ENCODE data around the gene DPY19L2.
"Not testable (repeated sequence)": the region's sequence is repeated elsewhere in the genome, so short reads cannot be mapped to it uniquely, and the experiment has no call there.

Gene DPY19L2

GRCh38 chr12:63658501-63658900 is 9.8 kb downstream of the DPY19L2 start:
- not testable (repeated sequence) for DNase-seq

- DNase-seq, result not testable (repeated sequence)
Observed at GRCh38 chr12:63656407-63656806, 11.9 kb downstream of the DPY19L2 start.

DNA sequence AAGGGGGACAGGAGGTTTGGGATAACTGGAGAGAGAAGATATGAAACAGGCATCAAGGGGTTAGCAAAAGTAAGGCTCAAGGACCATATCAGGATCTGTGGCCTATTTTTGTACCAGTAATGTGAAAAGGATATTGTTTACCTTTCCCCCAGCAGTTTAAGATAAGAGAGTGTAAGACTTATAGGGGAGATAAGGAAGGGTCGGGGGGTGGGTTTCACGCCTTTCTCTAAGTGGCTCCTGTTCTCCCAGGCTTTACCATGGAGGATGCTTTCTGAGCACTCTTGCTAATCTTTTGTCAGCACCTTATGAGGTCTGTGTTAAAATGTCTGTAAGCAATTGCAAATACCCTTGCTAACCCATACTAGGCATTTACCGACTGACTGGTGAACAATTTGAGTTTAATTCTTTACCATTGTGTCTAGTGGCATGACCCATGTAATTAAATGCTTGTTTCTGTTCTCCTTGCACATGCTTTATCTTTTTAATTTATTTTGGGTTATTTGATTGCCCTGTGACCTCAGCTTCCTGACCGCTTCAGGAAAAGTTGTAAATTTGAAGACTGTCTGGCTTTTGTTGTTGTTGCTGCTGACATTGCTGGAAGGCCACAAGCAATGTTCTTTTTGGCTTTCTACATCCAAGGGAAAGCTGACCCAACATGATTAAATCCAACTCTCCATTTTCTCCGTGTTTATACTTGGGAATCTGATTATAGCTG is 12.6 kb downstream of the DPY19L2 start:
- not testable (repeated sequence) for DNase-seq

DNA sequence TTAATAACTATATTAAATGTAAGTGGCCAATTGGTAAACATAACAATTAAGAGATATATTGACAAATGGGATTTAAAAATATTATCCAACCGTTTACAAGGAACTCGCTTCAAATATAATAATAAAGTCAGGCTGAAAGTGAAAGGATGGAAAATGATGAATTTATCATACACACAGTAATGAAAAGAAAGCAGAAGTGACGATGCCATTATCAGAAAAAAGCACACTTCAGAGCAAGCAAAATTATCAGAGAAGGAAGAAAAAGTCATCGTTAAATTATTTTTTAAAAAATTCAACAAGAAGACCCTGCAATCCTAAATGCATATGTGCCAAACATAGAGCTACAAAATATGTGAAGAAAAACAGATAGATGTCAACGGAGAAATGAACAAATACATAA is 13.8 kb downstream of the DPY19L2 start:
- not testable (repeated sequence) for DNase-seq

DNA sequence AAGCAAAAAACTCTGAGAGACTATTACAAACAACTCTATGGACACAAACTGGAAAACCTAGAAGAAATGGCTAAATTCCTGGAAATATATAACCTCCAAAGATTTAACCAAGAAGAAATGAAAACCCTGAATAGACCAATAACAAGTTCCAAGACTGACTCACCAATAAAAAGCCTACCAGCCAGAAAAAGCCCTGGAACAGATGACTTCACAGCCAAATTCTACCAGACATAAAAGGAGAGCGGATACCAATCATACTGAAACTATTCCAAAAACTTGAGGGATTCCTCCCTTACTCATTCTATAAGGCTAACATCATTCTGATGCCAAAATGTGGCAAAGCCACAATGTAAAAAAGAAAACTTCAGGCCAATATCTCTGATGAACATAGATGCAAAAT is 18.8 kb downstream of the DPY19L2 start:
- peak; percentile 91 for DNase-seq

GRCh38 chr12:63643381-63644140 is 24.7 kb downstream of the DPY19L2 start:
- peak; percentile 82 for DNase-seq

DNA sequence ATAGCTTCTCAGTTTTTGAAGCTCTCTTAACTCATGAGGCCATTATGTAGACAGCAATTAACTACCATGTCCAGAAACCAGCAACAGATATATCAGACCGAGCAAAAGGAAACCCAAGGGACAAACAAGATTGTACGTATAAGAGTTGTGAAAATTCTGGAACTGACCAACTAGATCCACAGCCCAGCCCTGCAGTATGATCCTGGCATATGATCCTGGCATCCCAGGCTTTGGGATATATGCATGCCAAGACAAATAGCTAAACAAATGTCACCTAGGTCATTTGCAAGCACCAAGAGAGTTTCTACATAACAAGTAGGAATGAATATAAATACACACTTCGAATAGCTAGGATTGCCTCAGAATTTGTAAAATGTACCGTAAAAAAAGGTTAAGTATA is 44.0 kb downstream of the DPY19L2 start:
- DNase-seq, result not testable (repeated sequence)

GRCh38 chr12:63615544-63615943 is 52.7 kb downstream of the DPY19L2 start:
- not testable (repeated sequence) for DNase-seq

DNA sequence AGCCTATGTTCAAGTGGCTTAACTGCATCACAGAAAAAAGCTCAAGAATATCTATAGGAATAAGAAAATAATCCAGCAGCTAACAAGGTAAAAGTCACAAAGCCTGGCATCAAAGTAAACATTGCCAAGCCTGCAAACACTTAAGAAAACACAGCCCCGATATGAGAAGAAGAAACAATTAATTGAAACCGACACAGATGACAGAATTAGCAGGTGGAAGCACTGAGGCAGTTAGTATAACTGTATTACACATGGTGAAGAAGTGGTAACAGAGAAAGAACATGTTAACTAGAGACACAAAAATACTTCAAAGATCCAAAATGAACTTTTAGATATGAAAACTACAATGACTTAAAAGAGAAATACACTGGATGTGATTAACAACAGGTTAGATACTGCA is 57.0 kb downstream of the DPY19L2 start:
- DNase-seq, result not testable (repeated sequence)

- not testable (repeated sequence) for DNase-seq
Observed at GRCh38 chr12:63609281-63609680, 59.0 kb downstream of the DPY19L2 start.

GRCh38 chr12:63604985-63605384 is 63.3 kb downstream of the DPY19L2 start:
- DNase-seq, result not testable (repeated sequence)

DNA sequence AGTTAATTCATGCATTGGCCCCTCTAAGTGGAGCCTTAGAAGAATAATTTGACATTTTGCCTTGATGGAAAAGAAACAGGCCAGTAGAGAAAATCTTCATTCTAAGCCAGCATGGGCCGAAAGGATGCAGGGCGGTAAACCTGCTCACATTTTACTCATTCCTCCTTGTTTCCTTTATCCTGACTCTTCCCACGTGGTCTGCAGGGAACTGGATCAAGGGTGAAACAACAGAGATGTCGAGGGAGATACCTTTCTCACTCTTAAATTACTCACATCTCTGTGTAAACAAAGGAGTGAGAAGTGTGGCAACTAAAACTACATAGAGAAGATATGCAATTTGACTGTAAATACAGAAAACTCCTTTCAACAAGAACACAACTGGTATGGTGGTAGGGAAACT is 73.5 kb downstream of the DPY19L2 start:
- DNase-seq, result not testable (repeated sequence)

- peak; percentile 51 for DNase-seq
Observed at GRCh38 chr12:63584426-63584825, 83.9 kb downstream of the DPY19L2 start.

DNA sequence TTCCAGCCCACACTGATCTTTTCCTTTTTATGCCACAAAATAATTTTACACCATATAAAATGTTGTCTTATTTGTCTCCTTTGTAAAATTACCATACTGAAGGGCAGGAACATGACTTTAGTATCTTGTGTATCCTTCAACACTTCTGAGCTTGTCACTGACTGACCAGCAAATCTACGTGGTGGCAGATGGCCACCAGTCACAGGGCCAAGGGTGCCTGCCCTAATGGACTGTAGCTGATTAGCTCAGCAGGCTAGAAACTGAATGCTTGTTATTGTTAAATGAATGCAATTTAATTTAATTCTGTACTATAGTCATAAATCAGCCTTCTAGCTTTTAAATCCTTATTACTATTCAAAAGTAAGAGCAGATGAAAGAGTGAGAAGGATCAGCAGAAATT is 85.0 kb downstream of the DPY19L2 start:
- not testable (repeated sequence) for DNase-seq

GRCh38 chr12:63577631-63578030 is 90.7 kb downstream of the DPY19L2 start:
- not testable (repeated sequence) for DNase-seq

- DNase-seq, result not testable (repeated sequence)
Observed at GRCh38 chr12:63572038-63572437, 96.3 kb downstream of the DPY19L2 start.

DNA sequence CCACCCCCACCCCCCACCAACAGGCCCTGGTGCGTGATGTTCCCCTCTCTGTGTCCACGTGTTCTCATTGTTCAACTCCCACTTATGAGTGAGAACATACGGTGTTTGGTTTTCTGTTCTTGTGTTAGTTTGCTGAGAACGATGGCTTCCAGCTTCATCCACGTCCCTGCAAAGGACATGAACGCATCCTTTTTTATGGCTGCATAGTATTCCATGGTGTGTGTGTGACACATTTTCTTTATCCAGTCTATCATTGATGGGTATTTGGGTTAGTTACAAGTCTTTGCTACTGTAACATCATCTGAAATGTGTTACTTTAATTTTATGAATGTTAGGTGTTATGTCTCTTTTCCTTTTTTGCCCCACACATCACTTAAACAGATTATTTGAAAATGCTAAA is 109.8 kb downstream of the DPY19L2 start:
- not testable (repeated sequence) for DNase-seq

DNA sequence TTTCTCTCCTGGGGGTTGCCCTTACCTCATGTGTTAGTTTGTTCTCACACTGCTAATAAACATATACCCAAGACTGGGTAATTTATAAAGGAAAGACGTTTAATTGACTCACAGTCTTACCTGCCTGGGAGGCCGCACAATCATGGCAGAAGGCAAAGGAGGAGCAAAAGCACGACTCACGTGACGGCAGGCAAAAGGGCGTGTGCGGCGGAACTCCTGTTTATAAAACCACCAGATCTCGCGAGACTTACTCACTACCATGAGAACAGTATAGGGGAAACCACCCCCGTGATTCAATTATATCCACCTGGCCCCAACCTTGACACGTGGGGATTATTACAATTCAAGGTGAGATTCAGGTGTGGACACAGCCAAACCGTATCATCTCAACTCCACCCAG is 116.9 kb downstream of the DPY19L2 start:
- DNase-seq, result not testable (repeated sequence)

DNA sequence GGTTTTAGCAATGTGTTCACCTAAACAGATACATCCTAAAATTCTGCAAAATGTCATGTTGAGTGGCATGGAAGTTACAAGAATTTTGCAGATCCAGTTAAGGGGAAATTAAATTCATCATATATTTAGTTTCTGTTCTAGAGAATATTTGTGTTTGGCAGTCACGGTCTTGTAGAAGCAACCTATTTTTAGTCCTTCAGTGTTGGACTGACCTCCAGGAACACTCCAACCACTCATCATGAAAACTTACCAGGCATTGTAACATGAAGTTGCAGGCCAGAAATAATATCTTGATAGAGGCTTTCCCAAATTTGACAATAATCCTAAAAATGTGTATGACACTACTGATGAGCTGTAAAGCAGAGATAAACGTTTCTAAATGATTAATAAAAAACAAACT is 119.3 kb downstream of the DPY19L2 start:
- DNase-seq, result not testable (repeated sequence)

DNA sequence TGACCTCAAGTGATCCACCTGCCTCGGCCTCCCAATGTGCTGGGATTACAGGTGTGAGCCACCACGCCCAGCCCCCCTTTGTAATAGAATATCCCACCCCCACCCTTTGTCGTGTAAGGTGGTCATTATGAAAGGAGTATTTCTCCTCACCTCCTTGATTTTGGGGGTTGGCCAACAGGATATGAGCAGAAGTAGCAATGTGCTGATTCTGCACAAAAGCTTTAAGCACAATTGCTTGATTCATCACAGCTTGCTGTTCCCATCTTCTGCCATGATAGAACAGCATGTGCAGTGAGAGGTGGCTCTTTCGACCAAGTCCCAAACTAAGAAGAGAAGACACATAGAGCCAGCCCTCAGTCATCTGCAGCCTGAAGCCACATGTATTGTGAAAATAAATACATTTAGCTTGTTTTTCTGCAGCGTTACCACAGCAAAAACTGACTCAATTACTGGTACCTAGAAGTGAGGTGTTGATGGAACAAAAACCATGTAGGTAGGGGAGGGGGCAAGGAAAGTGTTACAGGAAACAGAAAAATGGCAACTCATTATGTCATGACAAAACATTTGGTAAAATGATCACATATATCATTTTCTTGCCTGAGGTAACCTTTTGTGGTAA is 122.9 kb downstream of the DPY19L2 start:
- not testable (repeated sequence) for DNase-seq

GRCh38 chr12:63538656-63539055 is 129.6 kb downstream of the DPY19L2 start:
- DNase-seq, result not testable (repeated sequence)

GRCh38 chr12:63537838-63538237 is 130.5 kb downstream of the DPY19L2 start:
- DNase-seq, result not testable (repeated sequence)

GRCh38 chr12:63529641-63530040 is 138.7 kb downstream of the DPY19L2 start:
- DNase-seq, result not testable (repeated sequence)

DNA sequence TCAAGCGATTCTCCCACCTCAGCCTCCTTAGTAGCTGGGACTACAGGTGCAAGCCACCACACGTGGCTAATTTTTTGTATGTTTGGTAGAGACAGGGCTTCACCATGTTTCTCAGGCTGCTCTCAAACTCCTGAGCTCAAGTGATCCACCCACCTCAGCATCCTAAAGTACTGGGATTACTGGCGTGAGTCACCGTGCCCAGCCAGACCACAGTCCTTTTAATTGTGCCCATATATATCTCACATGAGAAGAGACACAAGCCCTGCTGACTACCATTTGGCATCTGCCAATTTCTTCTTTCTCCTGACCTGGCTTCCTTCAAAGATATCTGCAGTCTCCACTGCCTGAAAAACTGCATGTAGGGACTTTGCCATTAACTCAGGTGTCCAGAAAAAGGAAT is 142.5 kb downstream of the DPY19L2 start:
- DNase-seq, result peak; percentile 4

All from EL (cell line).